ENCODE results near the gene MAP7D2.

- TF ChIP-seq EZH2 (IDR thresholded peaks at IDR 0.05; ENCODE audit: borderline replicate concordance, low read depth, low read length, severe bottlenecking) (no peak), CTCF (IDR thresholded peaks at IDR 0.05; ENCODE audit: borderline replicate concordance, extremely low read depth, low read length, poor library complexity, severe bottlenecking) (no peak)
Observed at GRCh38 chrX:20059467-20060128, 57.1 kb downstream of the MAP7D2 start.

Data from DND-41 (cell line).